NCI-H1092 (cell line): ENCODE data around the gene TMEM63B.
A peak's percentile ranks its signal among the peaks of the same experiment; 100 is the strongest.

Experiments
- DNase-seq: peaks from one replicate; lab custom pipeline; 2025; lab: John Stamatoyannopoulos, UW

TMEM63B gene

DNA sequence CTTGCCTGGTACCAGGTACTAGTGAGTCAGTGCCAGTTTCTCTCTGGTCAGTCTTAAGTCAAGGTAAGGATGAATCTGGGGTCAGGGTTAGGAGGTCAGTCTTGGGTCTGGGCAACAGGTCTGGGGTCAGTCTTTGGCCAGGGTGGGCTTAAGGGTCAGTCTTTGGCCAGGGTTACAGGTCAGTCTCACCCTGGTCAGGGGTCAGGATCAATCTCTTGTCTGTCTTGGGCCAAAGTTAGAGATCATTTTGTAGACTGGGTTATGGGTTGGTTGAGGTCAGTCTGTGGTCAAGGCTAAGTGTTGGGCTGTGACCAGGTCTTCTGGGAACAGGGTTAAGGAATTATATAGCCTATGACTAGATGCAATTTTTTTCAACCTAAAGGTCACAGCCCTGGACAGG is 18.5 kb downstream of the TMEM63B start:
- no peak for DNase-seq

GRCh38 chr6:44146685-44147084 is 19.3 kb downstream of the TMEM63B start:
- DNase-seq, result no peak

- DNase-seq, result no peak
Observed at GRCh38 chr6:44147256-44147655, 19.9 kb downstream of the TMEM63B start.

- DNase-seq, result no peak
Observed at GRCh38 chr6:44148306-44148705, 21.0 kb downstream of the TMEM63B start.

DNA sequence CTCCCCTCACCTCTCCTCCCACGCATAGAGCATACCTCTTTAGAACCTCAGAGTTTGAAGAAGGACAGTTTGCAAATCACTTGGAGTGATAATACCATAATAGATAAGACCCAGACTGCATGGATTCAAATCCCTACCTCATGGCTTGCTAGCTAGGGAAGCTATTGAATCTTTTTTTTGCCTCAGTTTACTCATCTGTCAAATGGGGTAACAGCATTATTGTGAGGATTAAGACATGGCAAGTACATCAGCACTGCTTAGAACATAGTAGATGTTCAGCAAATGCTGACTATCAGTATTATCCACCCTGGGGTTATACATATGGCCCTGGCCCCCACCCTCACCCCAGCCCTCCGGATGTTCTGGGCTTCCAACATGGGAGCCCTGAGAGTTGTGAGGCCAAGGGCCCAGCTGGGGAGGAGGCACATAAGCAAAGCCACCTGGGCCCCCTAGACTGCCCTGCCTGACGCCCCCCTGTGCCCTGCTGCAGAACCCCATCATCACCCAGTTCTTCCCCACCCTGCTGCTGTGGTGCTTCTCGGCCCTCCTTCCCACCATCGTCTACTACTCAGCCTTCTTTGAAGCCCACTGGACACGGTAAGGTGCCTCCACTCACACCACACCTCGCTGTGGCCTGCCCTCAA is 22.1 kb downstream of the TMEM63B start:
- no peak for DNase-seq

GRCh38 chr6:44150317-44150917 is 23.1 kb downstream of the TMEM63B start:
- DNase-seq, result no peak

- peak; percentile 36 for DNase-seq
Observed at GRCh38 chr6:44151348-44152108, 24.2 kb downstream of the TMEM63B start.

DNA sequence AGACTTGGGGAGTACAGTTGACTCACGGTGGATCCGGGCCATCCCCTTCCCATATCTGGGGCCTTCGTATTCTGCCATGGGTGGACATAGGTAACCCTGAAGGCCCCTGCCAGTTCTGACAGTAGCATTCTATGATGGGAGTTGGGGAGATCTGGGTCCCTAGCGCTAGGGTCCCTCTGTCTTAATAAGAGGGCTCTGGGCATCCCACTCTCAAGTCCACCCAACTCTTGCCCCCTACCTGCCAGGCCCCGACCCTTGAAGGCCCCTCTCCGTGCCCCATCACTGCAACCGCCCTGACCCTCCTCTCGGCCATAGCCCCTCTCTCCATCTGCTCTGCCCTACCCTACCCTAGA is 24.7 kb downstream of the TMEM63B start:
- no peak for DNase-seq

- DNase-seq, result no peak
Observed at GRCh38 chr6:44152533-44152932, 25.2 kb downstream of the TMEM63B start.

DNA sequence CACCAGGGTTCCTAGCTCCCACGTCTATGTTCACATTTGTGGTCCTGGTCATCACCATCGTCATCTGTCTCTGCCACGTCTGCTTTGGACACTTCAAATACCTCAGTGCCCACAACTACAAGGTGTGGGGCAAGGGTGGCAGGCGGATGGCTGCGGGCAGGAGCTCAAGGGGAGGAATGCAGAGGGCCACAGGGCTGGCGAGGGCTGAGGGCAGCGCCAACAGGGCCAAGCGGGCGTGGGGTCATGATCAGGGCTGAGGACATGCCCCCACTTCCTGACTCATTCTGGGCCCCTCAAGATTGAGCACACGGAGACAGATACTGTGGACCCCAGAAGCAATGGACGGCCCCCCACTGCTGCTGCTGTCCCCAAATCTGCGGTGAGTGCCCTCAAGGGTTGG is 26.7 kb downstream of the TMEM63B start:
- DNase-seq, result no peak

- no peak for DNase-seq
Observed at GRCh38 chr6:44156494-44157151, 29.3 kb downstream of the TMEM63B start.

DNA sequence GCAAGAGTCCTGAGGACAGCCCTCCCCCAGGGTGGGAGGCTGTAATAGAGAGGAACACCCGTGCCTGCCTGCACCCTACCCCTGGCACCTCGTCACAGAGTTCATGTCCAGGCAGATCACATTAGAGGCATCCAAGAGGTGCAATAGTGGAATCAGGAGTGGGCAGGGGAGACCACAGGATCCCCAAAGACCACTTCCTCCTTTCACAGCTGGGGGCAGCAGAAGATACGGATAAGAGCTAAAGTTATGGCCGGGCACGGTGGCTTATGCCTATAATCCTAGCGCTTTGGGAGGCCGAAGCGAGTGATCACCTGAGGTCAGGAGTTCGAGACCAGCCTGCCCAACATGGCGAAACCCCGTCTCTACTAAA is 29.8 kb downstream of the TMEM63B start:
- no peak for DNase-seq

- DNase-seq, result no peak
Observed at GRCh38 chr6:44158770-44159228, 31.4 kb downstream of the TMEM63B start, which contains the start of gene CAPN11. Gene CAPN11 (plus strand): TSS chr6:44158820. CDS start chr6:44158849, 29 bp downstream.

DNA sequence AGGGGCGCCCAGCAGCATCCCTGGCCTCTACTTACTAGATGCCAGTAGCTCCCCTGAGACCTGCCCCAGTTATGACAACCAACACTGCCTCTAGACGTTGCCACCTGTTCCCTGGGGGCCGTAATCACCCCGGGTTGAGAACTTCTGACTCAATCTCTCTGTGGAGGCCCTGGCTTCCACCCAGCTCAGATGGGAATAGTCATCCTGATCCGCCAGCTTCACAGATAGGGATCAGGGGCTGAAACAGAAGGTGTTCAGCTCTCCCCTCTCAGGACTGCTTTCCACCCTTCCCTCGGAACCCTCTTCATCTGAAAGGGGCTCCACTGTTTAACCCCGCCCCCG is 34.6 kb downstream of the TMEM63B start:
- peak; percentile 5 for DNase-seq

DNA sequence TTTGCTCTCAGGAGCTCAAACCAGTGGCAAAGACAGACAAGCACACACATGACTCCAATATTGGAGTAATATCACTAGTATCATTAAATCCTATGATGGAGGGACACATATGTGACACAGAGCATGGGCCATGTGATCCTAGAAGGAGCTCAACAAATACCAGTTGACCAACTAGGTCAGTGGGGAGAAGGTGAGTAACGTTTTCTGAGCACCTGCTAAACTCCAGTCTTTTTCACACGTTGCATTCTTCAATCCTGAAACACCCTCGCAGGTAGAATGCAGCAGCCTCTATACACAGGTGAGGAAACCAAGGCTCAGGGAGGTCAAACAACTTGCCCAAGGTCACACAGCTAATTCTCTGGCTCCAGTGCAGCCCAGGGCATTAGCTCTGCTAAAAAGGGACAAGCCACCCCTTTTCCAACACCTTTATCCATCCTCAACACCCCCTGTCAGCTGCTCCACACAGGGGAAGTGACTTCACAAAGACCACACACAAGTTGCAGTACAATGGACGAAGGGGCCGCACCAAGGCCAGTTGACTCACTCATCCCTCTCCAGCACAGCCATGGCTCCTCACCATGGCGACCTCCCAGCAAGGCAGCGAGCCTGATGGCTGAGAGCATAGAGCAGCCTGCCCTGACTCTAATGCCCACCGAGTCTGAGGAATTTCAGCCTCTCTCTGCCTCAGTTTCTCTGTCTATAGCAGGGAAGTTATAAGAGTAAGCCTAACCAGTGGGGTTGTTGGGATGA is 35.7 kb downstream of the TMEM63B start:
- no peak for DNase-seq

DNA sequence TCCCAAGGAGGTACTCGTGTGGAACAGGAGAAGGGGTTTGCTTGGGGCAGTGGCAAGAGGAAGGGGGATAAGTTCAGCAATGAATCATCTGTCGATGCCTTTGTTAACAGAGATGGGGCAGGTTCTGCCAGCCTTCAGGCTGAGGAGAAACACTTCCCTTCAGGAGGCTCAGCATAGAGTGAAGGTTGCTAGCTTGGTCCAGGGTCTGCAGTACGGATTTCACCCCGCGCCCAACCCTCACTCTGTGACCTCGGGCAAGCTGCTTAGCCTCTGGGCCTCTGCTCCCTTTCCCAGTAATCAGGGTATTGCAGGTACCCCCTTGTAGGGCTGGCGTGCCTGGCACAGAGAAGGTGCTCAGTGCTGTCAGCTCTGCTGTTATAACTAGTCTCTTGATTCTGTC is 38.8 kb downstream of the TMEM63B start:
- no peak for DNase-seq

GRCh38 chr6:44166591-44167184 is 39.3 kb downstream of the TMEM63B start:
- no peak for DNase-seq

- no peak for DNase-seq
Observed at GRCh38 chr6:44167567-44167966, 40.2 kb downstream of the TMEM63B start.

DNA sequence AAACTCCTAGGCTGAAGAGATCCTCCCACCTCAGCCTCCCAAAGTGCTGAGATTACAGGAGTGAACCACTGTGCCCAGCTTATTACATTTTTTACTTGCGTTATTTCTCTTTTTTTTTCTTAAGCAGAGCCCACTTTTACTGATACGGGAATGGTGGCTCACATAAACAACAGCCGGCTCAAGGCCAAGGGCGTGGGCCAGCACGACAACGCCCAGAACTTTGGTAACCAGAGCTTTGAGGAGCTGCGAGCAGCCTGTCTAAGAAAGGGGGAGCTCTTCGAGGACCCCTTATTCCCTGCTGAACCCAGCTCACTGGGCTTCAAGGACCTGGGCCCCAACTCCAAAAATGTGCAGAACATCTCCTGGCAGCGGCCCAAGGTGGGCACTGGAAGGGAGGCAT is 41.8 kb downstream of the TMEM63B start:
- DNase-seq, result no peak

- DNase-seq, result no peak
Observed at GRCh38 chr6:44169886-44170570, 42.7 kb downstream of the TMEM63B start.

GRCh38 chr6:44171899-44172546 is 44.7 kb downstream of the TMEM63B start:
- no peak for DNase-seq
